K562 (cell line): Measurements from ENCODE around the gene ACTN2. TPM values are rescaled to one million over a fixed set of nuclear protein-coding genes. Genes with fewer than 3 reads are reported as not detected.

Source experiments
- CC2D1A ChIP-seq: fragments of 450-650 bp; IDR thresholded peaks from 2 replicates; pipeline ENCODE4 v1.6.1; 2017; ENCODE audit warnings: mild to moderate bottlenecking
- CREM ChIP-seq: IDR thresholded peaks from 2 replicates; pipeline ENCODE4 v1.6.1; 2014; ENCODE audit warnings: antibody characterized with exemption, low read depth
- HDAC1 ChIP-seq, 2 experiments: fragments of 450-650 bp; IDR thresholded peaks; 2 replicates each; pipeline ENCODE4 v1.6.1; 2016 to 2017; ENCODE audit warnings: inconsistent platforms in 1 of 2, mild to moderate bottlenecking in 1 of 2, moderate library complexity in 1 of 2
- ZNF263 ChIP-seq: sonication (generic); formaldehyde crosslinking; IDR thresholded peaks from 2 replicates; pipeline ENCODE4 v1.8.0; 2022; ENCODE audit warnings: mild to moderate bottlenecking, missing genetic modification reagents, borderline replicate concordance
- polyA plus RNA-seq, 8 experiments: library from polyadenylated mRNA; depleted of rRNA in 4 of 8; stranded (reverse) in 5 of 8; unstranded in 3 of 8; fragments of >200 nt; fragmentation: Nextera tagmentation in 2 of 8; fragmentation: Illumina TruSeq in 1 of 8; extraction: Ambion mirVana in 2 of 8; extraction: Trizol in 1 of 8; gene quantifications; 2 replicates each; pipeline versions ENCODE4 v1.2.1 to v1.2.3, GENCODE V29; 2011 to 2014; ENCODE audit warnings: inconsistent platforms in 1 of 8, missing spikeins in 1 of 8
- total RNA-seq, 7 experiments: library from RNA; depleted of rRNA in 6 of 7; stranded (reverse); fragments of >200 nt in 6 of 7; fragmentation: Illumina TruSeq in 2 of 7; extraction: Trizol in 2 of 7; gene quantifications; 2 replicates each; pipeline versions ENCODE4 v1.2.1 to v1.2.3, GENCODE V29; 2011 to 2021; ENCODE audit warnings: low replicate concordance in 1 of 7
- TF ChIP-seq, protein P1 (sequence below), 2 experiments: fragments of 450-650 bp; formaldehyde crosslinking in 1 of 2; IDR thresholded peaks; 2 replicates each; pipeline versions ENCODE4 v1.4.0 to v1.6.1; 2014 to 2020; ENCODE audit warnings: mild to moderate bottlenecking in 2 of 2, borderline replicate concordance in 1 of 2, low read depth in 1 of 2

Gene ACTN2
- total and polyA plus RNA-seq, 9 of the 15 experiments (the other 6 are each of a cell fraction or from before 2014, with no cell fraction given) = 0.18 to 0.94 (median 0.42) TPM

DNA sequence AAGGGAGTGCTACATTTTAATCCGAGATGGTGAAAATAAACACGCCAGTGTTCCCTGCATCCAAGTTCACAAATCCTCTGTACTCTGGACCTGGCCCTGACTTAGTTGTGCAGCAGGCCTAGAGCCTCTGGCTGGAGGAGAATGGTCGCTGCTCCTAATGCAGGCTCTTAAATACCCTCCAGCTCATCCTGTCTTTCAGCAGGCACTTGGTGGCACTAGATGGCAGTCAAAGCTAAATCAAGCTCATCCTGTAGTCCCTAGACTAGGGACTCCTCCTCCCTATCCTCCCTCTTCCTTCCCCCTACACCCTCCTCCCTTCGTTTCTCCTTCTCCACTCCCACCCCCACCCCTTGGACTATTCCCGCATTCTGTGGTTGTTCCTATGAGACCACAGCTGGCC lies 67.2 kb downstream of the ACTN2 start (continued):
- TF ChIP-seq, protein P1, sequence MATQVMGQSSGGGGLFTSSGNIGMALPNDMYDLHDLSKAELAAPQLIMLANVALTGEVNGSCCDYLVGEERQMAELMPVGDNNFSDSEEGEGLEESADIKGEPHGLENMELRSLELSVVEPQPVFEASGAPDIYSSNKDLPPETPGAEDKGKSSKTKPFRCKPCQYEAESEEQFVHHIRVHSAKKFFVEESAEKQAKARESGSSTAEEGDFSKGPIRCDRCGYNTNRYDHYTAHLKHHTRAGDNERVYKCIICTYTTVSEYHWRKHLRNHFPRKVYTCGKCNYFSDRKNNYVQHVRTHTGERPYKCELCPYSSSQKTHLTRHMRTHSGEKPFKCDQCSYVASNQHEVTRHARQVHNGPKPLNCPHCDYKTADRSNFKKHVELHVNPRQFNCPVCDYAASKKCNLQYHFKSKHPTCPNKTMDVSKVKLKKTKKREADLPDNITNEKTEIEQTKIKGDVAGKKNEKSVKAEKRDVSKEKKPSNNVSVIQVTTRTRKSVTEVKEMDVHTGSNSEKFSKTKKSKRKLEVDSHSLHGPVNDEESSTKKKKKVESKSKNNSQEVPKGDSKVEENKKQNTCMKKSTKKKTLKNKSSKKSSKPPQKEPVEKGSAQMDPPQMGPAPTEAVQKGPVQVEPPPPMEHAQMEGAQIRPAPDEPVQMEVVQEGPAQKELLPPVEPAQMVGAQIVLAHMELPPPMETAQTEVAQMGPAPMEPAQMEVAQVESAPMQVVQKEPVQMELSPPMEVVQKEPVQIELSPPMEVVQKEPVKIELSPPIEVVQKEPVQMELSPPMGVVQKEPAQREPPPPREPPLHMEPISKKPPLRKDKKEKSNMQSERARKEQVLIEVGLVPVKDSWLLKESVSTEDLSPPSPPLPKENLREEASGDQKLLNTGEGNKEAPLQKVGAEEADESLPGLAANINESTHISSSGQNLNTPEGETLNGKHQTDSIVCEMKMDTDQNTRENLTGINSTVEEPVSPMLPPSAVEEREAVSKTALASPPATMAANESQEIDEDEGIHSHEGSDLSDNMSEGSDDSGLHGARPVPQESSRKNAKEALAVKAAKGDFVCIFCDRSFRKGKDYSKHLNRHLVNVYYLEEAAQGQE (IDR thresholded peaks at IDR 0.05; ENCODE audit: borderline replicate concordance) = peak; percentile 46; the same call in 1 of the 2 replicates
- TF ChIP-seq, protein P1 (CRISPR knock-in tag; IDR thresholded peaks at IDR 0.05; ENCODE audit: low read depth) = no peak
- 0 out of 2 replicates have a peak, but pooled peaks have one; percentile 43 for TF ChIP-seq CC2D1A
- TF ChIP-seq HDAC1 (IDR thresholded peaks at IDR 0.05) = 0 out of 4 replicates have a peak, but pooled peaks of 1 of the 2 experiments have one; percentile 7
- no peak for TF ChIP-seq CREM
- TF ChIP-seq ZNF263 = peak; percentile 98
